IMR-90 (cell line): Measurements from ENCODE around the gene NIT1. TPM values are rescaled to one million over a fixed set of nuclear protein-coding genes. Genes with fewer than 3 reads are reported as not detected.

Experiments used
- ATAC-seq: fragments of 200-7000 bp; cut with Tn5 transposase; 2 replicates; pipeline ENCODE4 v1.9.1; 2020; ENCODE audit warnings: low read depth, mild to moderate bottlenecking, moderate library complexity
- BruUV-seq: library from RNA; stranded (reverse); fragments of 400-500 nt; replicated peaks from 2 replicates; lab custom pipeline; 2021; lab: Mats Ljungman, UMichigan
- CTCF ChIA-PET: fragments of 300-600 bp; formaldehyde crosslinking; extraction: SDS; loops from one replicate; lab custom pipeline; 2021; ENCODE audit warnings: antibody characterized with exemption; lab: Yijun Ruan, JAX
- POLR2A ChIA-PET: fragments of 300-600 bp; sonication (Branson Sonifier 250); formaldehyde crosslinking; loops from one replicate; lab custom pipeline; 2022; ENCODE audit warnings: antibody characterized with exemption; ENCODE audit not compliant: unreplicated experiment; lab: Charles Lee
- DNase-seq: peaks from one replicate; pipeline ENCODE4 v3.0.0; 2013
- H2AFZ ChIP-seq: replicated peaks from 2 replicates; pipeline ENCODE3; 2013; ENCODE audit warnings: low read length, mild to moderate bottlenecking; ENCODE audit not compliant: poor library complexity
- H2AK5ac ChIP-seq: 2 replicates; pipeline ENCODE4 v1.6.1; 2013; ENCODE audit warnings: low read depth, low read length, inconsistent platforms
- H2AK9ac ChIP-seq: replicated peaks from 2 replicates; pipeline ENCODE3; 2013; ENCODE audit warnings: mild to moderate bottlenecking, low read depth, low read length, moderate library complexity; ENCODE audit not compliant: poor library complexity
- H2BK120ac ChIP-seq: 2 replicates; pipeline ENCODE4 v1.6.1; 2013; ENCODE audit warnings: low read depth, low read length, inconsistent platforms
- H2BK15ac ChIP-seq: 3 replicates; pipeline ENCODE4 v1.6.1; 2013; ENCODE audit warnings: low read depth, low read length, inconsistent platforms
- H2BK20ac ChIP-seq: 2 replicates; pipeline ENCODE4 v1.6.1; 2013; ENCODE audit warnings: low read depth, mild to moderate bottlenecking, inconsistent platforms, low read length, moderate library complexity
- H2BK5ac ChIP-seq: 2 replicates; pipeline ENCODE4 v1.6.1; 2013; ENCODE audit warnings: mild to moderate bottlenecking, low read depth, low read length, inconsistent platforms; ENCODE audit not compliant: poor library complexity, severe bottlenecking
- H3K14ac ChIP-seq: replicated peaks from 2 replicates; pipeline ENCODE4 v1.6.1; 2013; ENCODE audit warnings: low read depth, low read length, inconsistent platforms
- H3K18ac ChIP-seq: 2 replicates; pipeline ENCODE4 v1.6.1; 2013; ENCODE audit warnings: low read depth, low read length, control low read depth
- H3K23ac ChIP-seq: 2 replicates; pipeline ENCODE4 v1.6.1; 2013; ENCODE audit warnings: low read depth, low read length, inconsistent platforms
- H3K27ac ChIP-seq: 2 replicates; pipeline ENCODE4 v1.5.1; 2013; ENCODE audit warnings: mild to moderate bottlenecking, control low read depth, low read length; ENCODE audit not compliant: insufficient read depth
- H3K27me3 ChIP-seq: 2 replicates; pipeline ENCODE4 v1.6.1; 2013; ENCODE audit warnings: low read length; ENCODE audit not compliant: control insufficient read depth, insufficient read depth
- H3K36me3 ChIP-seq: 2 replicates; pipeline ENCODE4 v1.6.1; 2013; ENCODE audit warnings: low read length, mixed read lengths; ENCODE audit not compliant: control insufficient read depth, insufficient read depth
- H3K4ac ChIP-seq: 2 replicates; pipeline ENCODE4 v1.6.1; 2013; ENCODE audit warnings: low read depth, low read length, inconsistent platforms
- H3K4me1 ChIP-seq: 2 replicates; pipeline ENCODE4 v1.6.1; 2013; ENCODE audit warnings: low read length, mixed read lengths; ENCODE audit not compliant: control insufficient read depth, insufficient read depth
- H3K4me2 ChIP-seq: 2 replicates; pipeline ENCODE4 v1.6.1; 2013; ENCODE audit warnings: low read depth, mild to moderate bottlenecking, control low read depth, low read length, moderate library complexity
- H3K4me3 ChIP-seq: 2 replicates; pipeline ENCODE4 v1.5.1; 2013; ENCODE audit warnings: low read depth, mild to moderate bottlenecking, control low read depth, low read length, moderate library complexity; ENCODE audit not compliant: insufficient read depth
- H3K56ac ChIP-seq: 2 replicates; pipeline ENCODE4 v1.6.1; 2013; ENCODE audit warnings: low read length, inconsistent platforms; ENCODE audit not compliant: insufficient read depth; ENCODE audit errors: extremely low read depth
- H3K79me1 ChIP-seq, 2 experiments: 2 replicates each; pipeline ENCODE4 v1.6.1; 2013; ENCODE audit warnings: low read length in 2 of 2, inconsistent platforms in 1 of 2, low read depth in 1 of 2
- H3K9ac ChIP-seq: 2 replicates; pipeline ENCODE4 v1.6.1; 2013; ENCODE audit warnings: low read depth, low read length, control low read depth
- H3K9me1 ChIP-seq: 2 replicates; pipeline ENCODE4 v1.6.1; 2013; ENCODE audit warnings: low read length, inconsistent platforms; ENCODE audit not compliant: insufficient read depth
- H3K9me3 ChIP-seq: 2 replicates; pipeline ENCODE4 v1.6.1; 2013; ENCODE audit warnings: low read length; ENCODE audit not compliant: control insufficient read depth, insufficient read depth
- H4K20me1 ChIP-seq: 2 replicates; pipeline ENCODE4 v1.6.1; 2013; ENCODE audit warnings: low read length, inconsistent platforms; ENCODE audit not compliant: insufficient read depth
- H4K5ac ChIP-seq: 2 replicates; pipeline ENCODE4 v1.6.1; 2013; ENCODE audit warnings: mild to moderate bottlenecking, low read depth, low read length, control low read depth
- H4K8ac ChIP-seq, 2 experiments: 2 replicates each; pipeline ENCODE4 v1.6.1; 2013; ENCODE audit warnings: low read depth in 2 of 2, low read length in 2 of 2, control low read depth in 1 of 2, inconsistent platforms in 1 of 2
- H4K91ac ChIP-seq: 2 replicates; pipeline ENCODE4 v1.6.1; 2013; ENCODE audit warnings: low read depth, low read length, inconsistent platforms; ENCODE audit not compliant: insufficient read depth
- BHLHE40 ChIP-seq: fragments of 150-350 bp; IDR thresholded peaks from 2 replicates; pipeline ENCODE4 v1.6.1; 2016; ENCODE audit warnings: mild to moderate bottlenecking, low read depth, low read length
- MAFK ChIP-seq: IDR thresholded peaks from 2 replicates; pipeline ENCODE4 v1.6.1; 2012; ENCODE audit warnings: low read depth, low read length, improper control_type of control experiment
- MAZ ChIP-seq: IDR thresholded peaks from 2 replicates; pipeline ENCODE4 v1.6.1; 2012; ENCODE audit warnings: low read depth, mild to moderate bottlenecking, low read length, improper control_type of control experiment, moderate library complexity, borderline replicate concordance
- MXI1 ChIP-seq: IDR thresholded peaks from 2 replicates; pipeline ENCODE4 v1.6.1; 2012; ENCODE audit warnings: low read depth, mild to moderate bottlenecking, low read length, moderate library complexity, borderline replicate concordance
- POLR2A ChIP-seq: IDR thresholded peaks from 2 replicates; pipeline ENCODE4 v1.6.1; 2012; ENCODE audit warnings: mild to moderate bottlenecking, low read depth, low read length
- SMC3 ChIP-seq: fragments of 150-350 bp; IDR thresholded peaks from 2 replicates; pipeline ENCODE4 v1.6.1; 2016; ENCODE audit warnings: low read depth, mild to moderate bottlenecking, antibody characterized with exemption, low read length, moderate library complexity
- WGBS, 2 experiments: methylation state at CpG; one replicate each; pipeline versions ENCODE4 v1.1.5 to v1.1.7; 2013; ENCODE audit warnings: missing lambda C conversion rate in 2 of 2; ENCODE audit not compliant: insufficient read length in 1 of 2; ENCODE audit errors: extremely low coverage in 2 of 2; 5-methylcytosine and 5-hydroxymethylcytosine counted together
- dilution Hi-C: fragments of 300-500 bp; cut with HindIII; formaldehyde crosslinking; loops from one replicate; pipeline ENCODE4 v1.14.3; 2018; ENCODE audit warnings: low sequenced_read_pairs; ENCODE audit not compliant: unreplicated experiment
- in situ Hi-C: fragments of 300-500 bp; cut with MboI; formaldehyde crosslinking; loops from 3 replicates; pipeline ENCODE4 v1.14.3; 2019; ENCODE audit warnings: low sequenced_read_pairs, inconsistent platforms, mixed read lengths
- intact Hi-C: fragments of 100-400 bp; cut with micrococcal nuclease; formaldehyde crosslinking; loops from 2 replicates; pipeline ENCODE4 v1.10.0; 2022
- polyA plus RNA-seq, 3 experiments: library from polyadenylated mRNA; depleted of rRNA; stranded (reverse); fragments of >200 nt; gene quantifications; 2 replicates each; pipeline ENCODE4 v1.2.3, GENCODE V29; 2012; ENCODE audit warnings: low replicate concordance in 1 of 3
- total RNA-seq: library from RNA; depleted of rRNA; stranded (reverse); fragments of >200 nt; gene quantifications from 2 replicates; pipeline ENCODE4 v1.2.3, GENCODE V29; 2012

NIT1 gene
- total and polyA plus RNA-seq, 2 of the 4 experiments (the other 2 are of a cell fraction), result 22.8 to 33.6 TPM

DNA sequence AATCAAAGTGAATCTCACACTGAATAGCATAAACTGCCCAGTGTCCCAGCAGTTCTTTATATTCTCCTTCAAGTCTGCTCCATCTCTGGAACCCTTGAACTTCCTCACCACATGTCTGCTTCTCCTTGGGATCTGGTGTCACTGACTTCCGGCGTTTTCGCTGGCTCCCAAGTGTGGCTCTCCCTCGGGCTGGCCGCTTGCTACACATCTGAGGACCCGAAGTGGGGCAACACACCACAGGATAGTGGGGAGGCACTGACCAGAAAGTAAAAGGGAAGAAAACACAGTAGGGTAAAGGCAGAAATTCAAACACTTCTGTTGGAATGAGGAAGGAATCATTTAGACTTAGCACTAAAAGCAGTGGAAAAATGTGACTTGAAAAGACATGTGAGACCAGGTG, 5.1 kb downstream of the NIT1 start:
- Histone ChIP-seq H2BK20ac (no peak overlapping the region), H4K8ac (no peak overlapping the region), H3K23ac (no peak overlapping the region), H3K56ac (no peak overlapping the region), H3K36me3 (peaks cover 55% of the 10 kb centered on the region), H3K14ac (no peak overlapping the region), H2BK15ac (no peak overlapping the region), H3K9me3 (no peaks in the 10 kb centered on the region; the same call in 1 of the 2 replicates), H2AK9ac (peak overlapping the region; percentile 39), H2AK5ac (no peak overlapping the region), H3K9me1 (peaks cover 20% of the 10 kb centered on the region), H4K20me1 (peaks cover 30% of the 10 kb centered on the region), H2BK120ac (no peak overlapping the region), H3K18ac (no peak overlapping the region), H3K4me3 (no peak overlapping the region), H2BK5ac (no peak overlapping the region), H3K79me1 (peaks cover 38 to 72% of the 10 kb centered on the region in 2 experiments), H3K9ac (no peak overlapping the region), H3K27ac (no peak overlapping the region), H3K27me3 (no peaks in the 10 kb centered on the region), H3K4me2 (no peak overlapping the region), H3K4me1 (peaks cover 15% of the 10 kb centered on the region), H4K5ac (no peak overlapping the region), H3K4ac (no peak overlapping the region), H2AFZ (no peak overlapping the region), H4K91ac (no peak overlapping the region)
- in situ Hi-C loops, result no loop called here
- WGBS, 2 experiments, result 89% methylated on average over 3 of the region's 6 CpGs; no CpG with 5 or more reads in 1 of the 2 experiments
- POLR2A ChIA-PET, result no interaction called here
- CTCF ChIA-PET, result no interaction called here
- ATAC-seq, result no peak
- dilution Hi-C loops, result no loop called here
- TF ChIP-seq SMC3 (no peak), MAZ (no peak), BHLHE40 (no peak), POLR2A (no peak), MXI1 (no peak), MAFK (no peak)
- intact Hi-C loops, result no loop called here
- BruUV-seq, result no TSS peak
- no peak for DNase-seq
